K562 (cell line): ENCODE results near the gene FIGNL1. TPM values are rescaled to one million over a fixed set of nuclear protein-coding genes. Genes with fewer than 3 reads are reported as not detected.
A peak's percentile ranks its signal among the peaks of the same experiment; 100 is the strongest.

Experiments used
- ATAC-seq: fragments of 200-7000 bp; cut with Tn5 transposase; 3 replicates; pipeline ENCODE4 v1.9.1; 2020; ENCODE audit warnings: moderate library complexity
- BruUV-seq: library from RNA; stranded (reverse); fragments of 400-500 nt; replicated peaks from 2 replicates; lab custom pipeline; 2021; lab: Mats Ljungman, UMichigan
- CTCF ChIA-PET: fragments of 300-600 bp; formaldehyde crosslinking; extraction: SDS; loops from one replicate; lab custom pipeline; 2021; ENCODE audit warnings: low intra/inter-chr PET ratio; lab: Yijun Ruan, JAX
- POLR2A ChIA-PET: fragments of 300-600, 350-650 bp; sonication (Branson Sonifier 250); formaldehyde crosslinking; extraction: SDS; loops from one replicate; lab custom pipeline; 2021; ENCODE audit warnings: antibody characterized with exemption, inconsistent platforms; lab: Yijun Ruan, JAX
- DNase-seq, 4 experiments: peaks; one replicate each; pipeline versions ENCODE4 v3.0.0 to v3.0.0-alpha.2; 2011 to 2018; ENCODE audit warnings: low spot score in 3 of 4, mixed read lengths in 3 of 4; ENCODE audit errors: extremely low read depth in 1 of 4
- FAIRE-seq: peaks from 2 replicates; lab custom pipeline; 2011; peaks lifted over from hg19 to GRCh38; lab: Jason Lieb, UNC
- H2AFZ ChIP-seq: 2 replicates; pipeline ENCODE4 v1.6.0; 2011; ENCODE audit warnings: low read depth, low read length, control low read depth, inconsistent platforms
- H3K27ac ChIP-seq: fragments of 200-600 bp; 3 replicates; pipeline ENCODE4 v1.8.0; 2011; ENCODE audit warnings: low read depth, mild to moderate bottlenecking, control low read depth, inconsistent platforms, low read length, moderate library complexity, mixed read lengths; ENCODE audit errors: extremely low read depth
- H3K27me3 ChIP-seq, 2 experiments: fragments of 300-600 bp in 1 of 2; 2 replicates in 1 of 2; 3 replicates in 1 of 2; pipeline versions ENCODE4 v1.6.0 to v1.8.0; 2011; ENCODE audit warnings: inconsistent platforms in 2 of 2, low read length in 2 of 2, mild to moderate bottlenecking in 1 of 2, mixed read lengths in 1 of 2, moderate library complexity in 1 of 2; ENCODE audit not compliant: control insufficient read depth in 2 of 2, insufficient read depth in 2 of 2
- H3K36me3 ChIP-seq: fragments of 300-600 bp; 3 replicates; pipeline ENCODE4 v1.8.0; 2011; ENCODE audit warnings: mild to moderate bottlenecking, low read length, inconsistent platforms; ENCODE audit not compliant: control insufficient read depth, insufficient read depth
- H3K4me1 ChIP-seq, 2 experiments: fragments of 200-600 bp in 1 of 2; replicated peaks in 1 of 2; 2 replicates in 1 of 2; 3 replicates in 1 of 2; pipeline versions ENCODE4 v1.5.1 to v1.8.0; 2011; ENCODE audit warnings: inconsistent platforms in 2 of 2, low read length in 2 of 2, mild to moderate bottlenecking in 1 of 2, mixed read lengths in 1 of 2, moderate library complexity in 1 of 2; ENCODE audit not compliant: control insufficient read depth in 2 of 2, insufficient read depth in 2 of 2
- H3K4me2 ChIP-seq: 2 replicates; pipeline ENCODE4 v1.6.1; 2011; ENCODE audit warnings: low read length, control low read depth, inconsistent platforms, mixed read lengths; ENCODE audit not compliant: insufficient read depth
- H3K4me3 ChIP-seq: fragments of 200-600 bp; sonication (generic), shearing (Covaris generic); 2 replicates; pipeline ENCODE4 v1.5.1; 2016; ENCODE audit warnings: control low read depth, inconsistent platforms
- H3K79me2 ChIP-seq: fragments of 200-600 bp; 3 replicates; pipeline ENCODE4 v1.8.0; 2011; ENCODE audit warnings: low read length, inconsistent platforms; ENCODE audit not compliant: control insufficient read depth, insufficient read depth
- H3K9ac ChIP-seq, 2 experiments: 2 replicates each; pipeline versions ENCODE4 v1.6.0 to v1.6.1; 2011; ENCODE audit warnings: low read depth in 2 of 2, low read length in 2 of 2, control low read depth in 1 of 2, inconsistent platforms in 1 of 2, mild to moderate bottlenecking in 1 of 2, mixed read lengths in 1 of 2; ENCODE audit not compliant: insufficient read depth in 1 of 2
- H3K9me1 ChIP-seq: one replicate; pipeline ENCODE4 v1.6.0; 2011; ENCODE audit warnings: inconsistent platforms, mild to moderate bottlenecking, low read length, moderate library complexity; ENCODE audit not compliant: control insufficient read depth, insufficient read depth
- H3K9me3 ChIP-seq: replicated peaks from 2 replicates; pipeline ENCODE4 v1.5.1; 2011; ENCODE audit warnings: low read depth, low read length, inconsistent platforms; ENCODE audit not compliant: control insufficient read depth, insufficient read depth
- H4K20me1 ChIP-seq: replicated peaks from 2 replicates; pipeline ENCODE4 v1.6.1; 2011; ENCODE audit warnings: low read length, inconsistent platforms, mixed read lengths; ENCODE audit not compliant: control insufficient read depth, insufficient read depth
- CCNT2 ChIP-seq: IDR thresholded peaks from 2 replicates; pipeline ENCODE4 v1.6.1; 2011; ENCODE audit warnings: borderline replicate concordance, low read depth, mild to moderate bottlenecking, moderate library complexity, mixed read lengths, low read length; ENCODE audit not compliant: insufficient read length; ENCODE audit errors: extremely low read depth
- CHD1 ChIP-seq: fragments of 200-600 bp; sonication (generic); IDR thresholded peaks from one replicate; pipeline ENCODE4 v1.6.1; 2012; ENCODE audit warnings: mild to moderate bottlenecking, moderate library complexity, low read length, inconsistent platforms
- EP400 ChIP-seq: fragments of 450-650 bp; IDR thresholded peaks from 2 replicates; pipeline ENCODE4 v1.6.1; 2017; ENCODE audit warnings: antibody characterized with exemption, mild to moderate bottlenecking, moderate library complexity
- HDAC3 ChIP-seq: fragments of 450-650 bp; IDR thresholded peaks from 2 replicates; pipeline ENCODE4 v1.6.1; 2018; ENCODE audit warnings: borderline replicate concordance, mild to moderate bottlenecking, moderate library complexity; ENCODE audit not compliant: partially characterized antibody
- MCM7 ChIP-seq, 2 experiments: fragments of 450-650 bp; IDR thresholded peaks; 2 replicates each; pipeline ENCODE4 v1.6.1; 2016 to 2018
- MXI1 ChIP-seq: IDR thresholded peaks from 2 replicates; pipeline ENCODE4 v1.6.1; 2011; ENCODE audit warnings: low read depth, mild to moderate bottlenecking, improper control_type of control experiment, low read length
- NCOA6 ChIP-seq: fragments of 450-650 bp; IDR thresholded peaks from 2 replicates; pipeline ENCODE4 v1.6.1; 2017; ENCODE audit warnings: mild to moderate bottlenecking
- PHB2 ChIP-seq: fragments of 450-650 bp; IDR thresholded peaks from 2 replicates; pipeline ENCODE4 v1.6.1; 2017; ENCODE audit warnings: low read depth
- PTBP1 ChIP-seq: fragments of 200-400 bp; formaldehyde crosslinking; IDR thresholded peaks from 2 replicates; pipeline ENCODE4 v1.6.1; 2017; ENCODE audit warnings: low read depth, low read length
- RCOR1 ChIP-seq, 2 experiments: IDR thresholded peaks; 2 replicates each; pipeline ENCODE4 v1.6.1; 2012; ENCODE audit warnings: low read depth in 2 of 2, low read length in 2 of 2, borderline replicate concordance in 1 of 2, improper control_type of control experiment in 1 of 2
- SIN3B ChIP-seq: fragments of 450-650 bp; IDR thresholded peaks from 2 replicates; pipeline ENCODE4 v1.6.1; 2017; ENCODE audit warnings: low read depth, mild to moderate bottlenecking, moderate library complexity
- SP1 ChIP-seq: sonication (generic); formaldehyde crosslinking; IDR thresholded peaks from 2 replicates; pipeline ENCODE4 v1.8.1; 2022; ENCODE audit warnings: mild to moderate bottlenecking, missing genetic modification reagents
- TAF9B ChIP-seq: fragments of 450-650 bp; IDR thresholded peaks from 2 replicates; pipeline ENCODE4 v1.6.1; 2018; ENCODE audit warnings: mild to moderate bottlenecking; ENCODE audit not compliant: partially characterized antibody
- TEAD1 ChIP-seq, 2 experiments: fragments of 450-650 bp in 1 of 2; sonication (generic) in 1 of 2; formaldehyde crosslinking; IDR thresholded peaks; 2 replicates each; pipeline versions ENCODE4 v1.4.0 to v1.8.0; 2020 to 2022; ENCODE audit warnings: mild to moderate bottlenecking in 2 of 2, missing genetic modification reagents in 1 of 2
- XRCC5 ChIP-seq: fragments of 200-400 bp; formaldehyde crosslinking; IDR thresholded peaks from 2 replicates; pipeline ENCODE4 v1.6.1; 2017; ENCODE audit warnings: low read depth, mild to moderate bottlenecking, low read length
- YBX1 ChIP-seq: fragments of 450-650 bp; IDR thresholded peaks from 2 replicates; pipeline ENCODE4 v1.7.1; 2016; ENCODE audit warnings: mild to moderate bottlenecking
- ZFP30 ChIP-seq: fragments of 250-450 bp; sonication (Bioruptor Pico); IDR thresholded peaks from 2 replicates; pipeline ENCODE4 v1.8.0; 2022; ENCODE audit warnings: moderate library complexity, mild to moderate bottlenecking, inconsistent platforms, borderline replicate concordance
- ZNF668 ChIP-seq: fragments of 250-450 bp; sonication (Bioruptor Pico); IDR thresholded peaks from 2 replicates; pipeline ENCODE4 v1.8.0; 2022; ENCODE audit warnings: mild to moderate bottlenecking, inconsistent platforms
- WGBS: fragments of 100-300 bp; shearing (Covaris generic); methylation state at CpG from one replicate; pipeline ENCODE4 v1.1.6; 2016; ENCODE audit warnings: low coverage, mixed read lengths; ENCODE audit not compliant: insufficient coverage; ENCODE audit errors: missing lambda C conversion rate; 5-methylcytosine and 5-hydroxymethylcytosine counted together
- in situ Hi-C: fragments of 300-500 bp; cut with MboI; formaldehyde crosslinking; loops from 4 replicates; pipeline ENCODE4 v1.15.0; 2018; ENCODE audit warnings: inconsistent platforms, mixed read lengths
- intact Hi-C: fragments of 100-400 bp; cut with micrococcal nuclease; formaldehyde crosslinking; loops from 2 replicates; pipeline ENCODE4 v1.14.2; 2022
- polyA plus RNA-seq, 8 experiments: library from polyadenylated mRNA; depleted of rRNA in 4 of 8; stranded (reverse) in 5 of 8; unstranded in 3 of 8; fragments of >200 nt; fragmentation: Nextera tagmentation in 2 of 8; fragmentation: Illumina TruSeq in 1 of 8; extraction: Ambion mirVana in 2 of 8; extraction: Trizol in 1 of 8; gene quantifications; 2 replicates each; pipeline versions ENCODE4 v1.2.1 to v1.2.3, GENCODE V29; 2011 to 2014; ENCODE audit warnings: inconsistent platforms in 1 of 8, missing spikeins in 1 of 8
- total RNA-seq, 7 experiments: library from RNA; depleted of rRNA in 6 of 7; stranded (reverse); fragments of >200 nt in 6 of 7; fragmentation: Illumina TruSeq in 2 of 7; extraction: Trizol in 2 of 7; gene quantifications; 2 replicates each; pipeline versions ENCODE4 v1.2.1 to v1.2.3, GENCODE V29; 2011 to 2021; ENCODE audit warnings: low replicate concordance in 1 of 7

The FIGNL1 gene
- total and polyA plus RNA-seq, 9 of the 15 experiments (the other 6 are each of a cell fraction or from before 2014, with no cell fraction given), result 15.5 to 48.3 (median 27.6) TPM

- H3K27me3 ChIP-seq, result peaks cover 0 to 22% of the 10 kb centered on the region in 2 experiments; a peak in 2 of 5 replicates
- no peaks in the 10 kb centered on the region for H3K9me3 ChIP-seq
- DNase-seq (no peak), FAIRE-seq (no peak), ATAC-seq (no peak)
- no peak overlapping the region for H3K9ac ChIP-seq
- no peaks in the 10 kb centered on the region for H3K36me3 ChIP-seq
- H3K4me1 ChIP-seq, result peaks cover 4 to 17% of the 10 kb centered on the region in 2 experiments; a peak in 4 of 5 replicates
- no peaks in the 10 kb centered on the region; the same call in 1 of the 2 replicates for H4K20me1 ChIP-seq
- H2AFZ ChIP-seq, result no peak overlapping the region
- no peak overlapping the region for H3K4me2 ChIP-seq
- CTCF ChIA-PET, result no interaction called here
- no peak overlapping the region for H3K27ac ChIP-seq
- TF ChIP-seq XRCC5 (no peak), SIN3B (no peak), ZFP30 (CRISPR knock-in tag) (no peak), SP1 (CRISPR knock-in tag) (no peak), ZNF668 (no peak)
- no TSS peak for BruUV-seq
- no peak overlapping the region for H3K4me3 ChIP-seq
- H3K79me2 ChIP-seq, result no peaks in the 10 kb centered on the region
- WGBS, result 33% methylated on average over 5 of the region's 5 CpGs
- H3K9me1 ChIP-seq, result no peaks in the 10 kb centered on the region
- in situ Hi-C loops, result no loop called here
- intact Hi-C loops, result no loop called here
- POLR2A ChIA-PET, result interaction anchor here (0.8 kb wide), 1 partner anchor 37 kb away, joined by 3 read pairs; no protein-coding TSS in a partner anchor
Measured at GRCh38 chr7:50497968-50498367, 47.8 kb upstream of the FIGNL1 start.

GRCh38 chr7:50497068-50497642 lies 47.0 kb upstream of the FIGNL1 start:
- DNase-seq (peak; percentile 21 to 89 (median 58)), ATAC-seq (peak; percentile 82), FAIRE-seq (peak; percentile 99)
- POLR2A ChIA-PET, result interaction anchor here (0.7 to 1.0 kb wide), 2 partner anchors 11 to 63 kb away, joined by 3 to 8 read pairs; no protein-coding TSS in a partner anchor
- Histone ChIP-seq H4K20me1 (no peaks in the 10 kb centered on the region; the same call in 1 of the 2 replicates), H2AFZ (no peak overlapping the region), H3K4me2 (peak overlapping the region; percentile 57; the same call in 1 of the 2 replicates), H3K27me3 (peaks cover 0 to 19% of the 10 kb centered on the region in 2 experiments; a peak in 2 of 5 replicates), H3K4me3 (no peak overlapping the region), H3K36me3 (no peaks in the 10 kb centered on the region), H3K9me1 (no peaks in the 10 kb centered on the region), H3K79me2 (no peaks in the 10 kb centered on the region), H3K4me1 (peaks cover 9 to 17% of the 10 kb centered on the region in 2 experiments), H3K27ac (peak overlapping the region; percentile 29; the same call in 1 of the 3 replicates), H3K9me3 (no peaks in the 10 kb centered on the region), H3K9ac (no peak overlapping the region)
- CTCF ChIA-PET, result no interaction called here
- BruUV-seq, result no TSS peak
- in situ Hi-C loops (no loop called here), intact Hi-C loops (no loop called here)
- 3% methylated on average over 8 of the region's 8 CpGs for WGBS
- TF ChIP-seq PTBP1, result no peak
- 0 out of 2 replicates have a peak, but pooled peaks have one; percentile 24 for TF ChIP-seq NCOA6
- peak; percentile 86 for TF ChIP-seq CCNT2
- peak; percentile 74; the same call in 1 of the 2 replicates for TF ChIP-seq PHB2
- no peak for TF ChIP-seq MCM7 (IDR thresholded peaks at IDR 0.05)
- no peak for TF ChIP-seq MXI1
- no peak for TF ChIP-seq CHD1
- peak in 1 of 2 experiments; percentile 76; a peak in 1 of 4 replicates for TF ChIP-seq TEAD1 (CRISPR knock-in tag; IDR thresholded peaks at IDR 0.05)
- no peak for TF ChIP-seq YBX1
- peak; percentile 66 to 97 for TF ChIP-seq RCOR1 (IDR thresholded peaks at IDR 0.05; ENCODE audit: borderline replicate concordance in 1 of 2, low read depth in 2 of 2, low read length in 2 of 2)
- TF ChIP-seq EP400, result peak; percentile 55; the same call in 1 of the 2 replicates
- peak; percentile 98 for TF ChIP-seq HDAC3
- peak; percentile 80 for TF ChIP-seq TAF9B
